ENCODE measurements around the gene IRAK1. TPM values are rescaled to one million over a fixed set of nuclear protein-coding genes. Genes with fewer than 3 reads are reported as not detected.

Gene IRAK1
- total and polyA plus RNA-seq, 9 of the 15 experiments (the other 6 are each of a cell fraction or from before 2014, with no cell fraction given): 11.6 to 261 (median 91.6) TPM

- Histone ChIP-seq H2AFZ (ENCODE audit: low read depth, low read length) (no peak overlapping the region), H3K9me1 (ENCODE audit: control insufficient read depth, insufficient read depth, low read length) (peaks cover 4% of the 10 kb centered on the region), H3K4me2 (ENCODE audit: insufficient read depth, low read length) (no peak overlapping the region), H4K20me1 (replicated peaks; ENCODE audit: control insufficient read depth, insufficient read depth, low read length) (peaks cover 16% of the 10 kb centered on the region), H3K4me3 (no peak overlapping the region), H3K27me3 (ENCODE audit: control insufficient read depth in 2 of 2, insufficient read depth in 2 of 2, low read length in 2 of 2) (no peaks in the 10 kb centered on the region), H3K36me3 (ENCODE audit: control insufficient read depth, insufficient read depth, low read length) (peaks cover 71% of the 10 kb centered on the region; the same call in 2 of the 3 replicates), H3K4me1 (replicated peaks in 1 of 2; ENCODE audit: control insufficient read depth in 2 of 2, insufficient read depth in 2 of 2, low read length in 2 of 2) (peaks cover 9 to 16% of the 10 kb centered on the region in 2 experiments; a peak in 3 of 5 replicates), H3K9me3 (replicated peaks; ENCODE audit: control insufficient read depth, insufficient read depth, low read depth, low read length) (no peaks in the 10 kb centered on the region), H3K9ac (ENCODE audit: insufficient read depth in 1 of 2, low read depth in 2 of 2, low read length in 2 of 2) (peak overlapping the region in 1 of 2 experiments; percentile 14; a peak in 1 of 4 replicates), H3K79me2 (ENCODE audit: control insufficient read depth, insufficient read depth, low read length) (peaks cover 81% of the 10 kb centered on the region), H3K27ac (ENCODE audit: extremely low read depth, low read depth, low read length) (no peak overlapping the region)
- no TSS peak for BruUV-seq (replicated peaks)
- ChIA-PET CTCF (ENCODE audit: low intra/inter-chr PET ratio) (no interaction called here), POLR2A (interaction anchor here (0.6 kb wide), 1 partner anchor 325 kb away, joined by 3 read pairs; the partner anchor contains the start of gene BCAP31)
- FAIRE-seq: no peak
- intact Hi-C loops (cut with micrococcal nuclease): no loop called here
- TF ChIP-seq POLR2AphosphoS2 (IDR thresholded peaks at IDR 0.05; ENCODE audit: low read length): no peak
- TF ChIP-seq ZBED1 (IDR thresholded peaks at IDR 0.05): no peak
- no peak for TF ChIP-seq ARHGAP35 (IDR thresholded peaks at IDR 0.05; ENCODE audit: partially characterized antibody)
- in situ Hi-C loops (cut with MboI): no loop called here
- 88% methylated on average over 12 of the region's 13 CpGs for WGBS (ENCODE audit: insufficient coverage, low coverage, missing lambda C conversion rate)
- no peak for DNase-seq (ENCODE audit: extremely low read depth in 1 of 4, low spot score in 3 of 4)
- no peak for ATAC-seq
Observed at GRCh38 chrX:154049209-154050112, 29.8 kb upstream of the IRAK1 start.

DNA sequence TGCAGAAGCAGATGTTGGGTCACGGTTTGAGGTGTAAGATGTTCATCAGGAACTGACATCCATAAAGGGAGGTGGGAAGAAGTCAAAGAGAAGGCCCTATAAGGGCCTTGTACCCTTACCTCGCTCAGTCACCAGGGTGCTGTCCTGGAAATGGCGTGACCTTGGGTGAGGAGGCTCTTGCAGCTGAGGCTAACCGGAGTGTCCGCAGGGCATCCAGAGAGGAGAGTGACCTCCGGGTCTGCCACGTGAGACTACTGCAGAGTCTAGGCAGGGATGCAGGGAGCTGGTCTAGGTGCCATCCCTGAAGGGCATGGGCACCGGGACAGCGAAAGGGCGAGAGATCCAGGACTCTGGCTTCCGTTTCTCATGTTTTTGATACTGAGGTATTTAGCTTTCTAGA lies 28.7 kb upstream of the IRAK1 start:
- Histone ChIP-seq H3K27me3 (ENCODE audit: control insufficient read depth in 2 of 2, insufficient read depth in 2 of 2, low read length in 2 of 2) (no peaks in the 10 kb centered on the region), H2AFZ (ENCODE audit: low read depth, low read length) (no peak overlapping the region), H3K4me3 (no peak overlapping the region), H3K9me1 (ENCODE audit: control insufficient read depth, insufficient read depth, low read length) (peaks cover 4% of the 10 kb centered on the region), H3K36me3 (ENCODE audit: control insufficient read depth, insufficient read depth, low read length) (peaks cover 76% of the 10 kb centered on the region), H3K27ac (ENCODE audit: extremely low read depth, low read depth, low read length) (no peak overlapping the region), H3K4me1 (replicated peaks in 1 of 2; ENCODE audit: control insufficient read depth in 2 of 2, insufficient read depth in 2 of 2, low read length in 2 of 2) (peaks cover 9 to 16% of the 10 kb centered on the region in 2 experiments; a peak in 3 of 5 replicates), H3K4me2 (ENCODE audit: insufficient read depth, low read length) (no peak overlapping the region), H4K20me1 (replicated peaks; ENCODE audit: control insufficient read depth, insufficient read depth, low read length) (peaks cover 16% of the 10 kb centered on the region), H3K9me3 (replicated peaks; ENCODE audit: control insufficient read depth, insufficient read depth, low read depth, low read length) (no peaks in the 10 kb centered on the region), H3K9ac (ENCODE audit: insufficient read depth in 1 of 2, low read depth in 2 of 2, low read length in 2 of 2) (no peak overlapping the region; a peak in 1 of 4 replicates), H3K79me2 (ENCODE audit: control insufficient read depth, insufficient read depth, low read length) (peaks cover 90% of the 10 kb centered on the region)
- ChIA-PET POLR2A (interaction anchor here (0.6 kb wide), 1 partner anchor 324 kb away, joined by 3 read pairs; the partner anchor contains the start of gene BCAP31), CTCF (ENCODE audit: low intra/inter-chr PET ratio) (no interaction called here)
- no peak for FAIRE-seq
- no TSS peak for BruUV-seq (replicated peaks)
- intact Hi-C loops (cut with micrococcal nuclease): no loop called here
- ATAC-seq: no peak
- no peak for DNase-seq (ENCODE audit: extremely low read depth in 1 of 4, low spot score in 3 of 4)
- in situ Hi-C loops (cut with MboI): no loop called here
- 89% methylated on average over 8 of the region's 11 CpGs for WGBS (ENCODE audit: insufficient coverage, low coverage, missing lambda C conversion rate)
- no peak for TF ChIP-seq ZNF3 (CRISPR knock-in tag; IDR thresholded peaks at IDR 0.05)
- no peak for TF ChIP-seq HDAC1 (IDR thresholded peaks at IDR 0.05)
- TF ChIP-seq SMARCA4 (IDR thresholded peaks at IDR 0.05): no peak
- no peak for TF ChIP-seq NCOR1 (IDR thresholded peaks at IDR 0.05)
- TF ChIP-seq, protein P1, sequence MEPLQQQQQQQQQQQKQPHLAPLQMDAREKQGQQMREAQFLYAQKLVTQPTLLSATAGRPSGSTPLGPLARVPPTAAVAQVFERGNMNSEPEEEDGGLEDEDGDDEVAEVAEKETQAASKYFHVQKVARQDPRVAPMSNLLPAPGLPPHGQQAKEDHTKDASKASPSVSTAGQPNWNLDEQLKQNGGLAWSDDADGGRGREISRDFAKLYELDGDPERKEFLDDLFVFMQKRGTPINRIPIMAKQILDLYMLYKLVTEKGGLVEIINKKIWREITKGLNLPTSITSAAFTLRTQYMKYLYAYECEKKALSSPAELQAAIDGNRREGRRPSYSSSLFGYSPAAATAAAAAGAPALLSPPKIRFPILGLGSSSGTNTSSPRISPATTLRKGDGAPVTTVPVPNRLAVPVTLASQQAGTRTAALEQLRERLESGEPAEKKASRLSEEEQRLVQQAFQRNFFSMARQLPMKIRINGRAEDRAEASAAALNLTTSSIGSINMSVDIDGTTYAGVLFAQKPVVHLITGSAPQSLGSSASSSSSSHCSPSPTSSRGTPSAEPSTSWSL (CRISPR knock-in tag; IDR thresholded peaks at IDR 0.05; ENCODE audit: borderline replicate concordance): no peak
- TF ChIP-seq POLR2AphosphoS5 (IDR thresholded peaks at IDR 0.05; ENCODE audit: control insufficient read depth, insufficient read depth, low read depth, low read length): no peak
- no peak for TF ChIP-seq POLR2H (tag; IDR thresholded peaks at IDR 0.05; ENCODE audit: low read depth)
